K562 (cell line): ENCODE measurements around the gene TNFRSF18. TPM values are rescaled to one million over a fixed set of nuclear protein-coding genes. Genes with fewer than 3 reads are reported as not detected.

Experiments used
- ARHGAP35 ChIP-seq: fragments of 450-650 bp; IDR thresholded peaks from 2 replicates; pipeline ENCODE4 v1.6.1; 2018; ENCODE audit not compliant: partially characterized antibody
- BRCA1 ChIP-seq, 2 experiments: fragments of 450-650 bp in 1 of 2; sonication (generic) in 1 of 2; formaldehyde crosslinking in 1 of 2; IDR thresholded peaks; 2 replicates each; pipeline versions ENCODE4 v1.5.0 to v1.6.1; 2017 to 2020; ENCODE audit warnings: mild to moderate bottlenecking in 1 of 2, missing genetic modification reagents in 1 of 2
- ETV6 ChIP-seq, 3 experiments: fragments of 150-350 bp in 1 of 3; sonication (generic) in 1 of 3; formaldehyde crosslinking in 1 of 3; IDR thresholded peaks; 2 replicates each; pipeline versions ENCODE4 v1.6.1 to v1.8.0; 2014 to 2022; ENCODE audit warnings: borderline replicate concordance in 2 of 3, low read depth in 2 of 3, antibody characterized with exemption in 1 of 3, low read length in 1 of 3, mild to moderate bottlenecking in 1 of 3, missing genetic modification reagents in 1 of 3
- GATAD2A ChIP-seq: fragments of 450-650 bp; IDR thresholded peaks from 2 replicates; pipeline ENCODE4 v1.6.1; 2017
- MAFK ChIP-seq: IDR thresholded peaks from 2 replicates; pipeline ENCODE4 v1.6.1; 2011; ENCODE audit warnings: low read length, improper control_type of control experiment
- OTX1 ChIP-seq: fragments of 450-650 bp; formaldehyde crosslinking; IDR thresholded peaks from 2 replicates; pipeline ENCODE4 v1.4.0; 2022; ENCODE audit warnings: mild to moderate bottlenecking
- PHF8 ChIP-seq: fragments of 200-600 bp; sonication (generic); IDR thresholded peaks from 2 replicates; pipeline ENCODE4 v1.6.1; 2012; ENCODE audit warnings: mixed run types, mild to moderate bottlenecking, inconsistent platforms, low read length, moderate library complexity, borderline replicate concordance
- RFX5 ChIP-seq: IDR thresholded peaks from 2 replicates; pipeline ENCODE4 v1.6.1; 2011; ENCODE audit warnings: low read depth, mild to moderate bottlenecking, improper control_type of control experiment, low read length
- SAP30 ChIP-seq: fragments of 200-600 bp; sonication (generic); IDR thresholded peaks from 2 replicates; pipeline ENCODE4 v1.6.1; 2012; ENCODE audit warnings: borderline replicate concordance, low read depth, mild to moderate bottlenecking, moderate library complexity, low read length, control low read depth, inconsistent platforms; ENCODE audit not compliant: insufficient read depth, poor library complexity, severe bottlenecking
- SETDB1 ChIP-seq: IDR thresholded peaks from one replicate; pipeline ENCODE4 v1.6.1; 2012; ENCODE audit warnings: low read length, control low read depth, inconsistent platforms
- SMARCC2 ChIP-seq: fragments of 450-650 bp; IDR thresholded peaks from 2 replicates; pipeline ENCODE4 v1.6.1; 2017; ENCODE audit warnings: antibody characterized with exemption, moderate library complexity, mild to moderate bottlenecking, low read depth
- SMC3 ChIP-seq: conservative IDR thresholded peaks from 2 replicates; pipeline ENCODE4 v1.6.1; 2011; ENCODE audit warnings: low read depth, low read length, improper control_type of control experiment; ENCODE audit not compliant: insufficient read depth
- TBP ChIP-seq: optimal IDR thresholded peaks from 2 replicates; pipeline ENCODE3; 2011; ENCODE audit warnings: low read depth, low read length, improper control_type of control experiment
- ZNF165 ChIP-seq: fragments of 250-450 bp; sonication (Bioruptor Pico); IDR thresholded peaks from 2 replicates; pipeline ENCODE4 v1.4.0; 2020; ENCODE audit warnings: borderline replicate concordance
- ZNF395 ChIP-seq: fragments of 200-800 bp; sonication (Bioruptor generic); IDR thresholded peaks from 2 replicates; pipeline ENCODE4 v1.6.1; 2017; ENCODE audit warnings: missing genetic modification characterization, missing compliant biosample characterization
- ZNF780A ChIP-seq: fragments of 250-450 bp; sonication (Bioruptor Pico); IDR thresholded peaks from 2 replicates; pipeline ENCODE4 v1.5.0; 2021; ENCODE audit warnings: mild to moderate bottlenecking
- polyA plus RNA-seq, 8 experiments: library from polyadenylated mRNA; depleted of rRNA in 4 of 8; stranded (reverse) in 5 of 8; unstranded in 3 of 8; fragments of >200 nt; fragmentation: Nextera tagmentation in 2 of 8; fragmentation: Illumina TruSeq in 1 of 8; extraction: Ambion mirVana in 2 of 8; extraction: Trizol in 1 of 8; gene quantifications; 2 replicates each; pipeline versions ENCODE4 v1.2.1 to v1.2.3, GENCODE V29; 2011 to 2014; ENCODE audit warnings: inconsistent platforms in 1 of 8, missing spikeins in 1 of 8
- total RNA-seq, 7 experiments: library from RNA; depleted of rRNA in 6 of 7; stranded (reverse); fragments of >200 nt in 6 of 7; fragmentation: Illumina TruSeq in 2 of 7; extraction: Trizol in 2 of 7; gene quantifications; 2 replicates each; pipeline versions ENCODE4 v1.2.1 to v1.2.3, GENCODE V29; 2011 to 2021; ENCODE audit warnings: low replicate concordance in 1 of 7
- TF ChIP-seq, protein P1 (sequence below): sonication (generic); formaldehyde crosslinking; IDR thresholded peaks from 2 replicates; pipeline ENCODE4 v1.8.0; 2022; ENCODE audit warnings: missing genetic modification reagents, mild to moderate bottlenecking, borderline replicate concordance
- TF ChIP-seq, protein P2 (sequence below): fragments of 150-350 bp; conservative IDR thresholded peaks from 2 replicates; pipeline ENCODE4 v1.6.1; 2014; ENCODE audit warnings: low read length

The TNFRSF18 gene
- total and polyA plus RNA-seq, 9 of the 15 experiments (the other 6 are each of a cell fraction or from before 2014, with no cell fraction given), result 0.24 to 0.27 TPM; not detected in 7

DNA sequence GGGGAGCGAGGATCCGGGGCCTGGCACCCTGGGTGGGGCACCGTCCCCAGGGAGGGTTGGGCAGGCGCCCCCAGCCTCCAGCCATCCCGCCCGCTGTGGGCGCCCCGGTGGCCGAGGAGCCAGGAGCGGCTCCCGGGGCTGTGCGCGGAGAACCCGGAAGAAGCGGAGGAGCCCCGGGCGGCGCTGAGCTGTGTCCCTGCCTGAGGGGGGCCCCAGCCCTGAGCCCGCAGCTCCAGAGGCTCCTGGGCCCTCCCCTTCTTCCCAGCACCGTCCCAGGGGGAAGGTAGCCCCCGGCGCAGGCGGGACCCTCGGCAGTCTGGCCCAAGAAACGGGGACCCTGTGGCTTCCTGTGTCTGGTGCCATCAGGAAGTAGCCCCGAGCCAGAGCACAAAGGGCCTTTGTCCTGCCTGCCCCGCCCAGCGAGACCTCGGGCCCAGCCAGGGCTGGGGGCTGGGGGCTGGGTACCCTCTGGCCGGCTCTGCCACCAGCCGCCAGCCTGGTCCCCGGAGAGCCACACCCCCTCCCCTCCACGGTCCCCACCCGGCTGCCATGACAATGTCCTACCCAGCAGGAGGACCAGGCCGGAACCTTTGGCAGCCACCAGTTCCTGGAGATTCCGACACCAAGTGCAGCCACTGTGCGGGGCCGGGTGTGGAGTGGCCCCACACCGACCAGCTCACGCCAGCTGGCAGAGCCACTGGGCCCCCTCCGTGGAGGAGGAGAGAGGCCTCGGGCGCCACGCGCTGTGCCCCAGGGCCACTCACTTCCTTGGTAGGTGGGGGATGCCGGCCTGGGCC, 48.3 kb downstream of the TNFRSF18 start (continued):
- TF ChIP-seq, protein P1, sequence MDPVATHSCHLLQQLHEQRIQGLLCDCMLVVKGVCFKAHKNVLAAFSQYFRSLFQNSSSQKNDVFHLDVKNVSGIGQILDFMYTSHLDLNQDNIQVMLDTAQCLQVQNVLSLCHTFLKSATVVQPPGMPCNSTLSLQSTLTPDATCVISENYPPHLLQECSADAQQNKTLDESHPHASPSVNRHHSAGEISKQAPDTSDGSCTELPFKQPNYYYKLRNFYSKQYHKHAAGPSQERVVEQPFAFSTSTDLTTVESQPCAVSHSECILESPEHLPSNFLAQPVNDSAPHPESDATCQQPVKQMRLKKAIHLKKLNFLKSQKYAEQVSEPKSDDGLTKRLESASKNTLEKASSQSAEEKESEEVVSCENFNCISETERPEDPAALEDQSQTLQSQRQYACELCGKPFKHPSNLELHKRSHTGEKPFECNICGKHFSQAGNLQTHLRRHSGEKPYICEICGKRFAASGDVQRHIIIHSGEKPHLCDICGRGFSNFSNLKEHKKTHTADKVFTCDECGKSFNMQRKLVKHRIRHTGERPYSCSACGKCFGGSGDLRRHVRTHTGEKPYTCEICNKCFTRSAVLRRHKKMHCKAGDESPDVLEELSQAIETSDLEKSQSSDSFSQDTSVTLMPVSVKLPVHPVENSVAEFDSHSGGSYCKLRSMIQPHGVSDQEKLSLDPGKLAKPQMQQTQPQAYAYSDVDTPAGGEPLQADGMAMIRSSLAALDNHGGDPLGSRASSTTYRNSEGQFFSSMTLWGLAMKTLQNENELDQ, result no peak
- TF ChIP-seq MAFK (no peak), PHF8 (peak; percentile 52; the same call in 1 of the 2 replicates), ZNF165 (CRISPR knock-in tag) (no peak), SMARCC2 (no peak), ZNF395 (CRISPR knock-in tag) (no peak), BRCA1 (IDR thresholded peaks at IDR 0.05) (no peak), BRCA1 (CRISPR knock-in tag; IDR thresholded peaks at IDR 0.05) (no peak), SAP30 (no peak), OTX1 (CRISPR knock-in tag) (0 out of 2 replicates have a peak, but pooled peaks have one; percentile 1), ETV6 (IDR thresholded peaks at IDR 0.05; ENCODE audit: borderline replicate concordance in 1 of 2, low read depth in 2 of 2, low read length in 1 of 2) (no peak), ETV6 (CRISPR knock-in tag; IDR thresholded peaks at IDR 0.05; ENCODE audit: borderline replicate concordance) (no peak), ZNF780A (CRISPR knock-in tag) (no peak), SMC3 (no peak), RFX5 (no peak), ARHGAP35 (no peak), SETDB1 (no peak), GATAD2A (no peak), TBP (no peak)
- TF ChIP-seq, protein P2, sequence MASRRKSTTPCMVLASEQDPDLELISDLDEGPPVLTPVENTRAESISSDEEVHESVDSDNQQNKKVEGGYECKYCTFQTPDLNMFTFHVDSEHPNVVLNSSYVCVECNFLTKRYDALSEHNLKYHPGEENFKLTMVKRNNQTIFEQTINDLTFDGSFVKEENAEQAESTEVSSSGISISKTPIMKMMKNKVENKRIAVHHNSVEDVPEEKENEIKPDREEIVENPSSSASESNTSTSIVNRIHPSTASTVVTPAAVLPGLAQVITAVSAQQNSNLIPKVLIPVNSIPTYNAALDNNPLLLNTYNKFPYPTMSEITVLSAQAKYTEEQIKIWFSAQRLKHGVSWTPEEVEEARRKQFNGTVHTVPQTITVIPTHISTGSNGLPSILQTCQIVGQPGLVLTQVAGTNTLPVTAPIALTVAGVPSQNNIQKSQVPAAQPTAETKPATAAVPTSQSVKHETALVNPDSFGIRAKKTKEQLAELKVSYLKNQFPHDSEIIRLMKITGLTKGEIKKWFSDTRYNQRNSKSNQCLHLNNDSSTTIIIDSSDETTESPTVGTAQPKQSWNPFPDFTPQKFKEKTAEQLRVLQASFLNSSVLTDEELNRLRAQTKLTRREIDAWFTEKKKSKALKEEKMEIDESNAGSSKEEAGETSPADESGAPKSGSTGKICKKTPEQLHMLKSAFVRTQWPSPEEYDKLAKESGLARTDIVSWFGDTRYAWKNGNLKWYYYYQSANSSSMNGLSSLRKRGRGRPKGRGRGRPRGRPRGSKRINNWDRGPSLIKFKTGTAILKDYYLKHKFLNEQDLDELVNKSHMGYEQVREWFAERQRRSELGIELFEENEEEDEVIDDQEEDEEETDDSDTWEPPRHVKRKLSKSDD, result no peak
